Neutrophil (primary cell): ENCODE measurements around the gene SLC4A4.
"Not testable (repeated sequence)": the region's sequence is repeated elsewhere in the genome, so short reads cannot be mapped to it uniquely, and the experiment has no call there.

Experiments used
- H3K27ac ChIP-seq: fragments of 200-600 bp; sonication (generic); 2 replicates; pipeline ENCODE4 v1.5.1; 2016; ENCODE audit warnings: mild to moderate bottlenecking, moderate library complexity
- H3K27me3 ChIP-seq: fragments of 200-600 bp; sonication (generic); 2 replicates; pipeline ENCODE4 v1.6.0; 2016; ENCODE audit warnings: mild to moderate bottlenecking
- H3K36me3 ChIP-seq: fragments of 200-600 bp; sonication (generic); 2 replicates; pipeline ENCODE4 v1.5.1; 2017
- H3K4me1 ChIP-seq, 2 experiments: fragments of 200-600 bp in 1 of 2; sonication (generic) in 1 of 2; 1 replicate in 1 of 2; 2 replicates in 1 of 2; pipeline versions ENCODE4 v1.5.1 to v1.6.1; 2013 to 2016; ENCODE audit warnings: low read depth in 1 of 2, low read length in 1 of 2, mild to moderate bottlenecking in 1 of 2, moderate library complexity in 1 of 2; ENCODE audit not compliant: control insufficient read depth in 1 of 2, insufficient read depth in 1 of 2
- H3K4me3 ChIP-seq, 2 experiments: fragments of 200-600 bp in 1 of 2; sonication (generic) in 1 of 2; 1 replicate in 1 of 2; 2 replicates in 1 of 2; pipeline ENCODE4 v1.5.1; 2013 to 2016; ENCODE audit warnings: low read depth in 1 of 2, low read length in 1 of 2, mild to moderate bottlenecking in 1 of 2, moderate library complexity in 1 of 2
- H3K9me3 ChIP-seq: fragments of 200-600 bp; sonication (generic); 2 replicates; pipeline ENCODE4 v1.5.1; 2016
- CTCF ChIP-seq: fragments of 200-600 bp; sonication (generic); IDR thresholded peaks from 2 replicates; pipeline ENCODE4 v1.5.1; 2016; ENCODE audit warnings: antibody characterized with exemption

Gene SLC4A4

GRCh38 chr4:71406459-71406963 is 67.7 kb downstream of the SLC4A4 start:
- Histone ChIP-seq H3K4me1 (no peaks in the 10 kb centered on the region), H3K4me3 (no peak overlapping the region), H3K27me3 (no peaks in the 10 kb centered on the region), H3K27ac (no peak overlapping the region), H3K9me3 (no peaks in the 10 kb centered on the region), H3K36me3 (no peaks in the 10 kb centered on the region)
- TF ChIP-seq CTCF, result no peak

- not testable (repeated sequence) for H3K27me3 ChIP-seq, H3K9me3 ChIP-seq, H3K4me1 ChIP-seq, H3K27ac ChIP-seq, H3K36me3 ChIP-seq, H3K4me3 ChIP-seq
These were observed 70.1 kb downstream of the SLC4A4 start for GRCh38 chr4:71408961-71409360.

GRCh38 chr4:71411981-71412380 is 73.2 kb downstream of the SLC4A4 start:
- Histone ChIP-seq H3K36me3 (no peaks in the 10 kb centered on the region), H3K27ac (no peak overlapping the region), H3K4me1 (no peaks in the 10 kb centered on the region), H3K27me3 (no peaks in the 10 kb centered on the region), H3K4me3 (no peak overlapping the region), H3K9me3 (no peaks in the 10 kb centered on the region)
- TF ChIP-seq CTCF, result no peak

GRCh38 chr4:71415491-71415890 is 76.7 kb downstream of the SLC4A4 start:
- no peak for TF ChIP-seq CTCF
- H3K4me3 ChIP-seq, result no peak overlapping the region
- H3K36me3 ChIP-seq, result no peaks in the 10 kb centered on the region
- no peak overlapping the region for H3K27ac ChIP-seq
- H3K27me3 ChIP-seq, result no peaks in the 10 kb centered on the region
- H3K9me3 ChIP-seq, result no peaks in the 10 kb centered on the region
- H3K4me1 ChIP-seq, result no peaks in the 10 kb centered on the region

- Histone ChIP-seq H3K27me3 (no peaks in the 10 kb centered on the region), H3K27ac (no peak overlapping the region), H3K36me3 (no peaks in the 10 kb centered on the region), H3K9me3 (no peaks in the 10 kb centered on the region), H3K4me1 (no peaks in the 10 kb centered on the region), H3K4me3 (no peak overlapping the region)
- no peak for TF ChIP-seq CTCF
These were observed 78.3 kb downstream of the SLC4A4 start for GRCh38 chr4:71417150-71417549.

- Histone ChIP-seq H3K4me1 (no peaks in the 10 kb centered on the region), H3K4me3 (no peak overlapping the region), H3K27me3 (no peaks in the 10 kb centered on the region), H3K27ac (no peak overlapping the region), H3K36me3 (no peaks in the 10 kb centered on the region), H3K9me3 (no peaks in the 10 kb centered on the region)
- no peak for TF ChIP-seq CTCF
These were observed 87.7 kb downstream of the SLC4A4 start for GRCh38 chr4:71426381-71427042.
